GM15510 (cell line): ENCODE results near the gene CAVIN2.

Experiments used
- POLR2A ChIP-seq: IDR thresholded peaks from 3 replicates; pipeline ENCODE4 v1.6.1; 2011; ENCODE audit warnings: borderline replicate concordance; ENCODE audit not compliant: insufficient read length; ENCODE audit errors: extremely low read depth

Gene CAVIN2

GRCh38 chr2:191836471-191836852 is 10.4 kb downstream of the CAVIN2 start:
- TF ChIP-seq POLR2A: no peak

GRCh38 chr2:191835539-191836350 is 11.1 kb downstream of the CAVIN2 start:
- TF ChIP-seq POLR2A: no peak

- TF ChIP-seq POLR2A: no peak
Observed at GRCh38 chr2:191835100-191835499, 11.8 kb downstream of the CAVIN2 start.

GRCh38 chr2:191833356-191833755 is 13.5 kb downstream of the CAVIN2 start:
- TF ChIP-seq POLR2A: no peak

GRCh38 chr2:191832668-191833067 is 14.2 kb downstream of the CAVIN2 start:
- no peak for TF ChIP-seq POLR2A

GRCh38 chr2:191831410-191831994 is 15.4 kb downstream of the CAVIN2 start:
- TF ChIP-seq POLR2A: no peak

- TF ChIP-seq POLR2A: no peak
Observed at GRCh38 chr2:191824398-191824797, 22.5 kb downstream of the CAVIN2 start.

- TF ChIP-seq POLR2A: no peak
Observed at GRCh38 chr2:191821078-191821477, 25.8 kb downstream of the CAVIN2 start.

- TF ChIP-seq POLR2A: no peak
Observed at GRCh38 chr2:191818725-191819350, 28.1 kb downstream of the CAVIN2 start.

GRCh38 chr2:191818133-191818532 is 28.8 kb downstream of the CAVIN2 start:
- TF ChIP-seq POLR2A: no peak

- TF ChIP-seq POLR2A: no peak
Observed at GRCh38 chr2:191815010-191815409, 31.9 kb downstream of the CAVIN2 start.

GRCh38 chr2:191813943-191814342 is 32.9 kb downstream of the CAVIN2 start:
- no peak for TF ChIP-seq POLR2A

GRCh38 chr2:191811807-191812602 is 34.9 kb downstream of the CAVIN2 start:
- no peak for TF ChIP-seq POLR2A

GRCh38 chr2:191806396-191806795 is 40.5 kb downstream of the CAVIN2 start:
- no peak for TF ChIP-seq POLR2A

GRCh38 chr2:191804766-191805165 is 42.1 kb downstream of the CAVIN2 start:
- no peak for TF ChIP-seq POLR2A

GRCh38 chr2:191803007-191803406 is 43.9 kb downstream of the CAVIN2 start:
- no peak for TF ChIP-seq POLR2A

- TF ChIP-seq POLR2A: no peak
Observed at GRCh38 chr2:191802180-191802579, 44.7 kb downstream of the CAVIN2 start.
